Activated CD4-positive, alpha-beta T cell treated with anti-CD3 and anti-CD28 coated beads for 1 hour (primary cell): ENCODE results near the gene CAB39L.
"Not testable (repeated sequence)": the region's sequence is repeated elsewhere in the genome, so short reads cannot be mapped to it uniquely, and the experiment has no call there.

Experiments used
- DNase-seq: peaks from one replicate; pipeline ENCODE4 v3.0.0-alpha.2; 2020

Gene CAB39L

DNA sequence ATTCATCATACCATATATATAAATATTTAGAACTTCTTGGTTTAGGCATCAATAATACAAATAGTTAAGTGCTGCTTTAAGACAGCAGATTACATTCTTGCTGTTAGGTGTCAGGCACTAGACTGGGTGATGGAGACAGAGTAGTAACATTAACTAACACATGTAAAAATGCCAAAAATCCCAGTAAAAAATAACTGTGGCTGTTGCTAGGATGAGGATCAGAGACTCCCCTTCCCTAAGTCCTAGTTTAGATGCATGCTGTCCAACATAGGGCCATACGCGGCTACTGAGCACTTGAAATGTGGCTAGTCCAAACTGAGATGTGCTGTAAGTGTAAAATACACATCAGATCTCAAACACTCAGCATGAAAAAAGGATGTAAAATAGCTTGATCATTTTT lies 101.4 kb downstream of the CAB39L start:
- no peak for DNase-seq

DNA sequence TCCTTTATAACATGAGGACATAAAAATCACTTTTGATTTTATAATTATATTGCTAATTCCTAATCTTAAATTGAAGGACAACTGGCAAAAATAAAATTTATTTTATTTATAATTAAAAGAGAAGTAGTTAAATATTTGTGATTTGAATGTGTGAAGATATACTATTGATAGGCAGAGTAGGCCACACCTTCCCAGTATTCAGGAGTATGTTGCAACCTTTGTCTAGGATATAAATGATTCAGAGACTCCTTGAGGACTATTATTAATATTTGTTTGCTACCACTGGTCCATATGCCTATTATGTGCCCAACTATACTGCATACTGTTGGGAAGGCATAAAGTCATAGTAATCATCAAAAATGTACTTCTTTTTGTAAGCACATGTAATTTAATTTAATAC lies 101.9 kb downstream of the CAB39L start:
- DNase-seq = no peak

GRCh38 chr13:49341517-49341916 lies 102.3 kb downstream of the CAB39L start:
- no peak for DNase-seq

DNA sequence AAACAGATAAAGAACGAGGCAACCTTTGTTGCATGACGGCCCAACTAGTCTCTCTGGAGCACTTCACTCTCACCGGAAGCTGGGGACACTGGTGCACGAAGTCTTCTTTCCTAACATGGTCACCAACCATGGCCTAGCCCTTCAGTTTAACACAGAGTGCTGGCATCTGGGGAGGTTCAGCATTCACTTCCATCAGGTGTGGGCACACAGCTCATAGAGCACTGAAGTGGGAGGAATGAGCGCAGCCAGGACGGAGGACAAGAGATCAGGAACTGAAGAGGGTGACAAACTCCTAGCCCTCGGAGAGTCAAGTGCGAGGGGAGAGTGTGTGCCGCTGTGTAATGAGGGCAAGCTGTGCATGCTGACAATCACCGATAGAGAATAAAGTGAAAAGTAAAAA lies 103.7 kb downstream of the CAB39L start:
- DNase-seq = no peak

- no peak for DNase-seq
Observed at GRCh38 chr13:49336655-49337054, 107.2 kb downstream of the CAB39L start.

DNA sequence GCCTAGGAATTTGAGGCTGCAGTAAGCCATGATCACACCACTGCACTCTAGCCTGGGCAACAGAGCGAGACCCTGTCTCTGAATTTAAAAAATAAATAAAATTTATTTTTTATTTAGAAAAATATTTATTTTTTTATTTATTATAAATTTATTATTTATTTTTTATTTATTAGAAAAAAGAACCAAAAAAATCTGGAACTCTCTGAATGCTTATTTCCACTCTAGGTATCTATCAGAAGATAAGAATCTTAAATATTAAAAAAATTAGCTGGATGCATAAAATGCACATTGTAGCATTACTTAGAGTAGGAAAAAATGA lies 113.4 kb downstream of the CAB39L start:
- DNase-seq = no peak

DNA sequence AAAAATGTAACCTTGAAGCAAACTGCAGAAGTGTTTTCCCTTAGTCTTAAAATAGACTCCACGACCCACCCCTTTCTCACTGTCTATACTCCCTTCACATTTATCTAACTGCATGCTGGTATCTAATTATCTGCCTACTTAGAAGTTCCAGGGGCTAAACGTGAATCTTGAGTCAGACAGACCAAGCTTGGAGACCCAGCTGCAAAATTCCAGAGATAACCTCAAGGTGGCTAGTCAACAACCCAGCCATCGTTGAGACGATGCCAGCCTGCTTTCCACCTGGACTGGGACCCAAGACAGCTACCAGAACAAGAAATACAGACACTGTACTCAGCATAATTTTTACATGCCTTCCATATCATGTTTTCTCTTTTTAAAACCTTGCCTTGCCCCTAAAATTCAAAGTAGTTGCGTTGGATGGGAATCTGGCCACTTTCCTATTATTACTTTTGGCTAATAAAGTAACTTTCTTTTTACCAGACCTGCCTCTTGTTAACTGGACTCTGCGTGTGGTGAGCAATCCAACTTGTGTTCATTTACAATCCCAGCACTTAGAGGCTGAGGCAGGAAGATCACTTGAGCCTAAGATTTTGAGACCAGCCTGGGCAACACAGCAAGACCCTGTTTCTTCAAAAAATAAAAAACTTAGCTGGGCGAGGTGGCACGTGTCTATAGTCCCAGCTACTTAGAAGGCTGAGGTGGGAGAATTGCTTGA lies 113.9 kb downstream of the CAB39L start:
- DNase-seq = no peak

DNA sequence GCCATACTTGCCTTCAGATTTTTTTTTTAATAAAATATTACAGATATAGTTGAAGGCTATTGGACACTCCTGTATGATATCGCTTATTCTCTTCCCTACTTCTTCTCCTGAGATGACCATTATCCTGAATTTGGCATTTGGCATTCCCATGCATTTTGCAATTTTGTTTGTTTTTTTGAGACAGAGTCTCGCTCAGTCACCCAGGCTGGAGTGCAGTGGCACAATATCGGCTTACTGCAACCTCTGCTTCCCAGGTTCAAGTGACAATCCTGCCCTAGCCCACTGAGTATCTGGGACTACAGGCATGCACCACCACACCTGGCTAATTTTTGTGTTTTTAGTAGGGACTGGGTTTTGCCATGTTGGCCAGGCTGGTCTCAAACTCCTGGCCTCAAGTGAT lies 116.7 kb downstream of the CAB39L start:
- not testable (repeated sequence) for DNase-seq

- no peak for DNase-seq
Observed at GRCh38 chr13:49326222-49326917, 117.5 kb downstream of the CAB39L start.

DNA sequence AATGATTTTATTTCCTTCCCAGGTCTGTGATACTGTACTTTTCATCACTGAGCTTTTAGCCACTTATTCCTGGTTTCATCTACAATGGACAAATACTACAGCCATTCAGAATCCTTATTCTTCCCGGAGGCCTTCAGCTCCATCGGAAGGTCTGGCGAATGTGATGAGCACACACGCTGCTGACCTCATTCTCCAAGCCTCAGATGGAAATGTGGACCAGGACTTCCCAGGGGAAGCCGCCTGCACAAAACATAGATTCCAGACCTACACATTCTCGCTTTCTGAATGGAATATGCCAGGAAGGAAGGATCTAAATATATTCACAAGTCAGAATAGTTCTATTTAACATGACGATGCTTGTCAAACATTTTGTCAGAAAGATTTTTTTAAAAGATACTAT lies 120.5 kb downstream of the CAB39L start:
- DNase-seq = no peak

- no peak for DNase-seq
Observed at GRCh38 chr13:49322702-49323101, 121.2 kb downstream of the CAB39L start.

DNA sequence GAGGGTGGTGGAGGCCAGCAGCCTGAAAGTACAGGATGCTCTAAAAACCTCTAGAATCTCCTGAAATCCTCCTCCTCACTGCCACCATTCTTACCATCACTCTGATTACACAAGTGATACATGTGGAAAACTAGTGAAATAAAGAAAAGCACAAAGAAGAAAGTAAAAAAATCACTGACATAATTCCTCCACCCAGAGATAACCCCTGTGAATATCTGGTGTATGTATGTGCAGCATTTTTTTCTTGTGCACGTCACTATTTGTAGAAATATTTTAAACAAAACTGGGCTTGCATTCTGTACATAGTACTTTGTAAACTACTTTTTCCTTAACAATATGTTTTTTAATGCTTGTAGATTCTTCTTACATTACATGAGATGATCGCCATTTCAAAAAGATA lies 122.9 kb downstream of the CAB39L start:
- no peak for DNase-seq

DNA sequence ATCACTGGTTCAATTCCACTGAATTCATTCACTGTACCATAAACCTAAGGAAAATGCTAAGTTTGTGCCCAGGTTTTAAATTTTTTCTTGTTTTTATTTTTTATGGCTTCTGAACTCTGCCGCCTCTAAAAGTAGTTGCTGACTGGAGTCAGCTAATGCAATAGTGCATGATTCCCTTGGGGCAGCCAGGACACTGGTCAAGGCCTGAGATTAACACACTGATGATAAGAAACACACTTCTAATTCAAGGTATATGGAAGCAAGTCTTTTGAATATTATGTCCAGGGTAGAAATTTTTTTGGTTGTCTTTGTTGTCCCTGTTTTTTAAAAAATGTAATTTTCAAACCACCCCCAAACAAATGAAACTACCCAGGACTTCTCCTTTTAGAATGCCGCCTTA lies 123.9 kb downstream of the CAB39L start:
- DNase-seq = no peak

DNA sequence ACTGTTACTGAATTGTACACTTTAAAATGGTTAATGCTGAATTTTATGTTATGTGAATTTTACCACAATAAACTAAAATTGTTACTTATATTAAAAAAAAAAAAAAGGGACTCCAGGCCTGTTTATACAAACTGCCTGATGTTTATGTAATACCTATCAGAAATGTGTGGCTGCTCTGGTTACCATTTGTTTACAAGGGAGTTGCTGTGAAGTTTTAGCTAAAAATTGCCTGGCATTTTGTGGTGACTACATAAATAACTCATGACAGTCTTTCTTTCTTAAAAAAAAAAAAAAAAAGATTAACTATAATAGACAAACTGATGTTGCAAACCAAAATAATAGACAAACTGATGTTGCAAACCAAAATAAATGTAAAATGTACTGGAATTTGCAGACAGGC lies 124.3 kb downstream of the CAB39L start:
- no peak for DNase-seq

DNA sequence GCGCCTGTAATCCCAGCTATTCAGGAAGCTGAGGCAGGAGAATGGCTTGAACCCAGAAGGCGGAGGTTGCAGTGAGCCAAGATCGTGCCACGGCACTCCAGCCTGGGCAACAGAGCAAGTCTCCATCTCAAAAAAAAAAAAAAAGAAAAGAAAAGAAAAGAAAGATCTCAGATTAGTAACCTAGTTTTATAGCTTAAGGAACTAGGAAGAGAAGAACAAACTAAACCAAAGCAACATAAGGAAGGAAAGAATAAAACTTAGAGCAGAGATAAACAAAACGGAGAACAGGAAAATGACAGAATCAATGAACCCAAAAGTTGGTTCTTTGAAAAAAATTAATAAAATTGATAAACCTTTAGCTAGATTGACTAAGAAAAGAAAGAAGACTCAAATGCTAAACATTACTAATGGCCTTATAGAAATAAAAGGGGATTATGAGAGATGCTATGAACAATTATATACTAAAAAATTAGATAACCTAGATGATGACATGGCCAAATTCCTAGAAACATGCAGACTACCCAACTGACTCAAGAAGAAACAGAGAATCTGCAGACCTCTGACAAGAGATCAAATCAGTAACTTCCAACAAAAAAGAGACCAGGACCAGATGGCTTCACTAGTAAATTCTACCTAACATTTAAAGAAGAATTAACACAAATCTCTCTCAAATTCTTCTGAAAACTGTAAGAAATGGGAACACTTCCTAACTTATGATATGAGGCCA lies 127.9 kb downstream of the CAB39L start:
- no peak for DNase-seq

GRCh38 chr13:49315036-49315565 lies 128.8 kb downstream of the CAB39L start:
- no peak for DNase-seq

DNA sequence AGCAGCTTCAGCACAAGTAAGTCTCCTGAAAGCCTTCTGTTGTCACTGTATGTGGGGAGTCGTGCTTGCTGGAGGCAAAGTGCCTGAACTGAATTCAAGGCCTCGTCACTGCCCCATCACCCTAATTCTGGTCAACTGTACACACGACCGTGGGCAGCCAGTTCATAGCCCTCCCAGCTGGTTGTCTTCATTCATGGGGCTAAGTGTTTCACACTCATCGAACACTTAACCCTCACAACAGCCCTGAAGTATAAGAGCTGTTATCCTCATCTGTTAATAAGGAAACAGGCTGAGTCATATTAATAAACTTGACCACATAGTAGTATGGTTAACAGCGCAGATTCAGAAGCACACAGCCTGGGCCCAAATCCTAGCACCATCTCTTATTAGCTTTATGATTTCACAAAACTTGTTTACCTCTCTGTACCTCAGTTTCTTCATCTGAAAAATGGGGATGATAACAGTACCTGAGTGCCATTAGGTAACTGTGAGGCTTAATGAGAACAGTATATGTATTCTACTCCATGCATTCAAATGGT lies 129.5 kb downstream of the CAB39L start:
- DNase-seq = no peak

DNA sequence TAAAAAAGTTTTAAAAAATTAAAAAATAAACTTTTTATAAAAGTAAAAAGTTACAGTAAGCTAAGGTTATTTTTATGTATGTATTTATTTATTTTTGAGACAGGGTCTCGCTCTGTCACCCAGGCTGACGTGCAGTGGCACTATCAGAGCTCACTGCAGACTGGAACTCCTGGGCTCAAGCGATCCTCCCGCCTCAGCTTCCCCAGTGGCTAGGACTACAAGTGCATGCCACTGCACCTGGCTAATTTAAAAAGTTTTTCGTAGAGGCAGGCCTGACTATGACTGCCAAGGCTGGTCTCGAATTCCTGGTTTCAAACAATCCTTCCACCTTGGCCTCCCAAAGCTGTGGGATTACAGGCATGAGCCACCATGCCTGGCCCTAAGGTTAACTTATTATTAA lies 132.0 kb downstream of the CAB39L start:
- no peak for DNase-seq

- no peak for DNase-seq
Observed at GRCh38 chr13:49310251-49310650, 133.6 kb downstream of the CAB39L start.

DNA sequence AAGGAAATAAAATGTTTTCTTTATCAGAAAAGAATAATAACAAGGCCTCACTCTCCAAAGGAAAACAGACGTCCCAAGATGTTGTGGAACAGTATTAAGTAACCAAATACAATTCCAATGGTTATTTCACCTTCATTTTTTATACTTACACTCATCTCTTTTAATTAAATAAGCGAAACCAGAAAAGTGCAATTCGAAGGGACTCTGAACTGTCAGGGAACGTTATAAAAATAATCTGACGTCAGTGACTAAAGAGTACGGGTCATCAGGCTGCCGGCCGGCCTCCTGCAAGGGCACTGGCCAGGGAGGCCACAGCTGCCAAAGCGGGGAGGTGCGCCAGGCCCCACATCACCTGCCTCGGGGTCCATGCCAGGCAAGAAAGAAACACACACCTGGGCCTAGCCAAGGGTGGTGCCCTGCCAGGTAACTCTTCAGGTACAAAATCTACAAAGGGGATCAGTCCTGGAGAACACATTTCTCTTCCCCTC lies 134.9 kb downstream of the CAB39L start:
- no peak for DNase-seq

DNA sequence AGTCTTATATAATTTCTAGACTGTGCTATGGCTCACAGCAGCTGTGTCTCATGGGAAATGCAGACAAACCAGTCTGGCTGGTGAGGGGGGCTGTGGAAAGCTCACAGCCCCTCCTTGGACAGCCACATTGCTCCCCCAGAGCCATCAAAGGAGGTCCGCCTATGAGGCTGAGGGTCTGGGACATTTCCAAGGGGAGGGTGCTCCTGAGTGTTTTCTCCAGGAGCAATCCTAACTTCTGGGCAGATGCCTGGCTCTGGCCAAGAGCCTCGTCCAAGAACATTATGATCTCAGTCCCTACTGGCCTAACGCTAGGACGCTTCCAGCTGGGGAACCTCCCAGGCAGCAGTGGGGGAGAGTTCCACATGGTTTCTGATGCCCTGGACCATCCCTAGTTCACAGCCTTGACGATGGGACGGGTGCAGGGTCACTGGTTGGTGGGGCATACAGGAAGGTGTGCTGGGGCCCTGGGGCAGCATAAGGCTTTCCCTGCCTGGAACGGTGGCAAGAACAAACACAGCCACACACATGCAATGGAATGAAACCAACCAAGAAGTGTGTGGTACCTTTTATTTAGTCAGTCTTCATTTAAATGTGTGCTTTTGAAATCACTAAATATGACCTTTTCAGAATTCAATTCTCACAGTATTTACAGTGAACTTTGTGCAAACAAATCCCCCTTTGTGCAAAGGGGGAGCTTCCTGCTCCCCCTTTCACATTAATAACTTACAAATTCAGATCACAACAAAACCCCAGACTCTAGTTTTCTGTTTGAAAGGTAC lies 135.6 kb downstream of the CAB39L start:
- DNase-seq = no peak

- DNase-seq = no peak
Observed at GRCh38 chr13:49307365-49307764, 136.5 kb downstream of the CAB39L start.
